ENCODE measurements around the gene APOBEC4.
"Not testable (repeated sequence)": the region's sequence is repeated elsewhere in the genome, so short reads cannot be mapped to it uniquely, and the experiment has no call there.

The APOBEC4 gene

DNA sequence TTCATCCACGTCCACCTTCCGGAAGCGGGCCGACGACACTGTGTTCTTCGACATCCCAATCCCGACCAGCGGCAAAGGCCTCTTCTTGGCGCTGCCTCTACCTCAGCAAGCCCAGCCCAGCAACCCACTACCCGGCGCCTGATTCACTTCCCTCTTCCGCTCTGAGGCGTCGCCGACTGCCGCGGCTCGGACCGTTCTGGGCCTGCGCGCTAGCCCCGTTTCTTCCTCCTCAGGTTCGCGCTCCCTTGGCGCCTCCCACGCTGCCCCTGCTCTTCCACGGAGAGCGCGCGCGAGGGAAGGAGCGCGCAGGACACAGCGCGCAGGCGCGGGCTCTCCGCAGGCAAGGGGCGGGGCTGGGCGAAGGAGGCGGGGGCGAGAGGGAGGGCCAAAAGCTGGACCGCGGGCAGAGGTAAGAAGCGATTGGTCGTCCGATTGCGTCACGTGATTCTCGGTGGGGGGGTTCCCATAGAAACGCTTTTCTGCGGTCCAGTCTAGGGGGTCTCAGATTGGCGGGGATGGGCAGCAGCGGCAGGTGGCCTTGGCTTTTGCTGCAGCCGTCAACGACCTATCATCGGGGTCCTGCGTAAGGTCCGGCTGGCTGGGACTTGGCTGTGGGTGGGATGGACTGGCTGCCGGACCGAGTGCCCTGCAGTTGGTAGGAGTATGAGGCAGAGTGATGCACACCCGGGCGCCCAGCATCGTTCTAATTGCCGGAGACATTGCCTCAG lies 17.3 kb downstream of the APOBEC4 start, which contains the start of gene ARPC5:
Gene ARPC5, minus strand, starts transcription at position 178 of the 728 bp plus-strand sequence. Its CDS starts 124 bp downstream, at position 54.
- Histone ChIP-seq H3K27ac (ENCODE audit: insufficient read depth, low read length, poor library complexity, severe bottlenecking) (peak within 1 kb of the TSS; percentile 82), H3K27me3 (replicated peaks; ENCODE audit: control insufficient read depth, insufficient read depth, low read length, poor library complexity, severe bottlenecking) (no peaks in the 10 kb centered on the region), H3K36me3 (ENCODE audit: control insufficient read depth, insufficient read depth, low read length) (peaks cover 7% of the 10 kb centered on the region), H3K9me3 (ENCODE audit: control insufficient read depth, low read length) (no peaks in the 10 kb centered on the region), H3K4me1 (ENCODE audit: control insufficient read depth, insufficient read depth, low read length, poor library complexity, severe bottlenecking) (peaks cover 16% of the 10 kb centered on the region), H3K4me3 (ENCODE audit: insufficient read depth, low read depth, low read length, poor library complexity, severe bottlenecking) (peak within 1 kb of the TSS; percentile 80)
- DNase-seq: peak; percentile 92 to 94 (median 94)

GRCh38 chr1:183635099-183635605 lies 18.0 kb downstream of the APOBEC4 start:
- H3K4me1 ChIP-seq (ENCODE audit: control insufficient read depth, insufficient read depth, low read length, poor library complexity, severe bottlenecking): peaks cover 16% of the 10 kb centered on the region
- H3K9me3 ChIP-seq (ENCODE audit: control insufficient read depth, low read length): no peaks in the 10 kb centered on the region
- H3K27me3 ChIP-seq (replicated peaks; ENCODE audit: control insufficient read depth, insufficient read depth, low read length, poor library complexity, severe bottlenecking): no peaks in the 10 kb centered on the region
- DNase-seq: peak in 1 of 3 donors; percentile 13
- peak overlapping the region; percentile 80 for H3K4me3 ChIP-seq (ENCODE audit: insufficient read depth, low read depth, low read length, poor library complexity, severe bottlenecking)
- peaks cover 12% of the 10 kb centered on the region for H3K36me3 ChIP-seq (ENCODE audit: control insufficient read depth, insufficient read depth, low read length)
- peak overlapping the region; percentile 82 for H3K27ac ChIP-seq (ENCODE audit: insufficient read depth, low read length, poor library complexity, severe bottlenecking)

- DNase-seq: no peak
- peaks cover 16% of the 10 kb centered on the region for H3K4me1 ChIP-seq (ENCODE audit: control insufficient read depth, insufficient read depth, low read length, poor library complexity, severe bottlenecking)
Measured at GRCh38 chr1:183634429-183635065, 18.6 kb downstream of the APOBEC4 start.

GRCh38 chr1:183633676-183634343 lies 19.3 kb downstream of the APOBEC4 start:
- peak in 1 of 3 donors; percentile 14 for DNase-seq
- Histone ChIP-seq H3K9me3 (ENCODE audit: control insufficient read depth, low read length) (no peaks in the 10 kb centered on the region), H3K4me3 (ENCODE audit: insufficient read depth, low read depth, low read length, poor library complexity, severe bottlenecking) (peak overlapping the region; percentile 80), H3K27me3 (replicated peaks; ENCODE audit: control insufficient read depth, insufficient read depth, low read length, poor library complexity, severe bottlenecking) (no peaks in the 10 kb centered on the region), H3K27ac (ENCODE audit: insufficient read depth, low read length, poor library complexity, severe bottlenecking) (peak overlapping the region; percentile 82), H3K36me3 (ENCODE audit: control insufficient read depth, insufficient read depth, low read length) (peaks cover 25% of the 10 kb centered on the region), H3K4me1 (ENCODE audit: control insufficient read depth, insufficient read depth, low read length, poor library complexity, severe bottlenecking) (peaks cover 16% of the 10 kb centered on the region)

More at GRCh38 chr1:183634429-183635065, 18.6 kb downstream of the APOBEC4 start:
- Histone ChIP-seq H3K27me3 (replicated peaks; ENCODE audit: control insufficient read depth, insufficient read depth, low read length, poor library complexity, severe bottlenecking) (no peaks in the 10 kb centered on the region), H3K4me3 (ENCODE audit: insufficient read depth, low read depth, low read length, poor library complexity, severe bottlenecking) (peak overlapping the region; percentile 80), H3K36me3 (ENCODE audit: control insufficient read depth, insufficient read depth, low read length) (peaks cover 18% of the 10 kb centered on the region), H3K9me3 (ENCODE audit: control insufficient read depth, low read length) (no peaks in the 10 kb centered on the region), H3K27ac (ENCODE audit: insufficient read depth, low read length, poor library complexity, severe bottlenecking) (peak overlapping the region; percentile 82)

GRCh38 chr1:183632964-183633363 lies 20.2 kb downstream of the APOBEC4 start:
- peak overlapping the region; percentile 80 for H3K4me3 ChIP-seq (ENCODE audit: insufficient read depth, low read depth, low read length, poor library complexity, severe bottlenecking)
- peaks cover 16% of the 10 kb centered on the region for H3K4me1 ChIP-seq (ENCODE audit: control insufficient read depth, insufficient read depth, low read length, poor library complexity, severe bottlenecking)
- peaks cover 33% of the 10 kb centered on the region for H3K36me3 ChIP-seq (ENCODE audit: control insufficient read depth, insufficient read depth, low read length)
- no peak for DNase-seq
- no peaks in the 10 kb centered on the region for H3K9me3 ChIP-seq (ENCODE audit: control insufficient read depth, low read length)
- H3K27ac ChIP-seq (ENCODE audit: insufficient read depth, low read length, poor library complexity, severe bottlenecking): peak overlapping the region; percentile 82
- H3K27me3 ChIP-seq (replicated peaks; ENCODE audit: control insufficient read depth, insufficient read depth, low read length, poor library complexity, severe bottlenecking): no peaks in the 10 kb centered on the region

GRCh38 chr1:183632114-183632513 lies 21.0 kb downstream of the APOBEC4 start:
- DNase-seq: no peak
- H3K27me3 ChIP-seq (replicated peaks; ENCODE audit: control insufficient read depth, insufficient read depth, low read length, poor library complexity, severe bottlenecking): no peaks in the 10 kb centered on the region
- H3K4me3 ChIP-seq (ENCODE audit: insufficient read depth, low read depth, low read length, poor library complexity, severe bottlenecking): no peak overlapping the region
- H3K36me3 ChIP-seq (ENCODE audit: control insufficient read depth, insufficient read depth, low read length): peaks cover 38% of the 10 kb centered on the region
- H3K27ac ChIP-seq (ENCODE audit: insufficient read depth, low read length, poor library complexity, severe bottlenecking): no peak overlapping the region
- H3K9me3 ChIP-seq (ENCODE audit: control insufficient read depth, low read length): no peaks in the 10 kb centered on the region
- H3K4me1 ChIP-seq (ENCODE audit: control insufficient read depth, insufficient read depth, low read length, poor library complexity, severe bottlenecking): peaks cover 20% of the 10 kb centered on the region

DNA sequence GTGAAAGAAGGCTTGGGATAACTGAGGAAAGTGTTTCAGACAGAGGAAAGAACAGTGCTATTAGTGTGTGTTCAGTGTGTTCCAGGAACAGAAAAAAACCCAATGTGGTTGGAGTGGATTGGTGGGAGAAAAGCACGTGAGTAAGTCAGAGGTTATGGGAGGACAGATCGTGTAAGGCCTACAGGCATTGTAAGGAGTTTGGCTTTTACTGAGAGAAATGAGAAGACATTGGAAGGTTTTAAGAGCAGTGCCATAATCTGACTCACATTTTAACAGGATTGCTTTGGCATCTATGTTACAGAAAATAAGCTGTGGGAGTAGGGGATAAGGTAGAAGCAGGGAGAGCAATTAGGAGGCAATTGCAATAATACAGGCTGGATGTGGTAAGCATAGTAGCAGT lies 22.4 kb downstream of the APOBEC4 start:
- H3K36me3 ChIP-seq (ENCODE audit: control insufficient read depth, insufficient read depth, low read length): peaks cover 40% of the 10 kb centered on the region

GRCh38 chr1:183628537-183628936 lies 24.6 kb downstream of the APOBEC4 start:
- peaks cover 54% of the 10 kb centered on the region for H3K36me3 ChIP-seq (ENCODE audit: control insufficient read depth, insufficient read depth, low read length)
- no peak overlapping the region for H3K27ac ChIP-seq (ENCODE audit: insufficient read depth, low read length, poor library complexity, severe bottlenecking)
- no peaks in the 10 kb centered on the region for H3K27me3 ChIP-seq (replicated peaks; ENCODE audit: control insufficient read depth, insufficient read depth, low read length, poor library complexity, severe bottlenecking)
- H3K4me3 ChIP-seq (ENCODE audit: insufficient read depth, low read depth, low read length, poor library complexity, severe bottlenecking): no peak overlapping the region
- H3K4me1 ChIP-seq (ENCODE audit: control insufficient read depth, insufficient read depth, low read length, poor library complexity, severe bottlenecking): peaks cover 13% of the 10 kb centered on the region
- no peaks in the 10 kb centered on the region for H3K9me3 ChIP-seq (ENCODE audit: control insufficient read depth, low read length)
- no peak for DNase-seq

More for the DNA sequence above, 22.4 kb downstream of the APOBEC4 start:
- H3K4me1 ChIP-seq (ENCODE audit: control insufficient read depth, insufficient read depth, low read length, poor library complexity, severe bottlenecking): peaks cover 13% of the 10 kb centered on the region
- H3K27me3 ChIP-seq (replicated peaks; ENCODE audit: control insufficient read depth, insufficient read depth, low read length, poor library complexity, severe bottlenecking): no peaks in the 10 kb centered on the region
- DNase-seq: no peak
- H3K4me3 ChIP-seq (ENCODE audit: insufficient read depth, low read depth, low read length, poor library complexity, severe bottlenecking): no peak overlapping the region
- H3K9me3 ChIP-seq (ENCODE audit: control insufficient read depth, low read length): no peaks in the 10 kb centered on the region
- H3K27ac ChIP-seq (ENCODE audit: insufficient read depth, low read length, poor library complexity, severe bottlenecking): no peak overlapping the region

DNA sequence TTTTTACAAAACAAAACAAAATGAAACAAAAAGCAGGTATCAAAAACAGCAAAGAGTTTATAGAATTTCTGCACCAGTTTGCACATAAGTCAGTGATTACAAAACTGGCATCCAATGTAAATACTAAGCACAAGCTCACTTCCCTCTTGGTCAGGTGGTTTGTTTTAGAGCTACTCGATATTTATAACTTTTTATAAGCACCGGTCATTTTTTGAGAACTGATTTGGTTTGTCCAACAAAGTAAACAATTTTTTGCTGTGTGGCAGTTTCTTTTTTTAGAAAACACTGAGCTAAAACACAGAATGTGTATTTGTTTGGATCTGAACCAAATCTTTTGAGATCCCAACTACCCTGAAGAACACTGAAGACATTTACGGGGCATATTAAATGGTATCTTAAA lies 26.9 kb downstream of the APOBEC4 start:
- DNase-seq; H3K27ac ChIP-seq (ENCODE audit: insufficient read depth, low read length, poor library complexity, severe bottlenecking); H3K27me3 ChIP-seq (replicated peaks; ENCODE audit: control insufficient read depth, insufficient read depth, low read length, poor library complexity, severe bottlenecking); H3K4me3 ChIP-seq (ENCODE audit: insufficient read depth, low read depth, low read length, poor library complexity, severe bottlenecking); H3K9me3 ChIP-seq (ENCODE audit: control insufficient read depth, low read length); H3K4me1 ChIP-seq (ENCODE audit: control insufficient read depth, insufficient read depth, low read length, poor library complexity, severe bottlenecking): not testable (repeated sequence)
- peaks cover 47% of the 10 kb centered on the region for H3K36me3 ChIP-seq (ENCODE audit: control insufficient read depth, insufficient read depth, low read length)
